CD8-positive, alpha-beta memory T cell (primary cell): ENCODE data around the gene OR2B6. TPM values are rescaled to one million over a fixed set of nuclear protein-coding genes. Genes with fewer than 3 reads are reported as not detected.

Experiments
- polyA plus RNA-seq: library from polyadenylated mRNA; unstranded; fragments of 300-500 nt; fragmentation: Illumina TruSeq; gene quantifications from one replicate; pipeline ENCODE4 v1.2.3, GENCODE V29; 2021
- total RNA-seq, 2 experiments: library from RNA; stranded (reverse); gene quantifications; one replicate each; pipeline ENCODE4 v1.2.3, GENCODE V29; 2021

The OR2B6 gene
- total and polyA plus RNA-seq, 3 experiments from 2014 or later = not detected

Other genes starting within 250 kb of the OR2B6 start
- not detected for gene OR2B2, start 44.8 kb upstream of the OR2B6 start, total RNA-seq
- not detected for gene OR2B2, start 44.8 kb upstream of the OR2B6 start, polyA plus RNA-seq
- 1 to 10 TPM; 1.6 to 1.9 TPM for gene ZNF165, start 123.3 kb downstream of the OR2B6 start, total RNA-seq
- 0.78 TPM for gene ZNF165, start 123.3 kb downstream of the OR2B6 start, polyA plus RNA-seq
- 1 to 10 TPM; 5.3 to 5.8 TPM for gene ZSCAN16, start 167.4 kb downstream of the OR2B6 start, total RNA-seq
- gene ZSCAN16, start 167.4 kb downstream of the OR2B6 start, polyA plus RNA-seq = 11.5 TPM
- gene ZKSCAN8, start 184.6 kb downstream of the OR2B6 start, total RNA-seq = 10 to 100 TPM; 15.6 to 17.4 TPM
- gene ZKSCAN8, start 184.6 kb downstream of the OR2B6 start, polyA plus RNA-seq = 1.9 TPM